HG03571 (cell line): Measurements from ENCODE around the gene SEPHS2.
"Not testable (repeated sequence)": the region's sequence is repeated elsewhere in the genome, so short reads cannot be mapped to it uniquely, and the experiment has no call there.

Experiments
- ATAC-seq: cut with Tn5 transposase; IDR thresholded peaks from one replicate; pipeline ENCODE4 v1.9.1; 2021; ENCODE audit not compliant: unreplicated experiment

The SEPHS2 gene

GRCh38 chr16:30470170-30470512, 24.5 kb upstream of the SEPHS2 start:
- no peak for ATAC-seq

GRCh38 chr16:30464078-30464477, 18.4 kb upstream of the SEPHS2 start:
- no peak for ATAC-seq

GRCh38 chr16:30461426-30461825, 15.8 kb upstream of the SEPHS2 start:
- not testable (repeated sequence) for ATAC-seq

GRCh38 chr16:30459456-30459855, 13.8 kb upstream of the SEPHS2 start:
- ATAC-seq: no peak

GRCh38 chr16:30458561-30459394, 13.1 kb upstream of the SEPHS2 start:
- peak; percentile 76 for ATAC-seq

GRCh38 chr16:30457743-30458560, 12.3 kb upstream of the SEPHS2 start:
- ATAC-seq: no peak

- no peak for ATAC-seq
Observed at GRCh38 chr16:30457256-30457655, 11.6 kb upstream of the SEPHS2 start.

- no peak for ATAC-seq
Observed at GRCh38 chr16:30456302-30456701, 10.6 kb upstream of the SEPHS2 start.

GRCh38 chr16:30452709-30453580, 7.3 kb upstream of the SEPHS2 start:
- ATAC-seq: not testable (repeated sequence)

GRCh38 chr16:30449116-30449435, 3.4 kb upstream of the SEPHS2 start:
- no peak for ATAC-seq

GRCh38 chr16:30447512-30448226, 2.0 kb upstream of the SEPHS2 start:
- ATAC-seq: no peak

GRCh38 chr16:30446203-30446595, 525 bp upstream of the SEPHS2 start:
- no peak for ATAC-seq

- ATAC-seq: no peak
Observed at GRCh38 chr16:30445149-30445407, 596 bp downstream of the SEPHS2 start.

- ATAC-seq: no peak
Observed at GRCh38 chr16:30444231-30445148, 1.2 kb downstream of the SEPHS2 start.

GRCh38 chr16:30443631-30444030, 2.0 kb downstream of the SEPHS2 start:
- no peak for ATAC-seq

GRCh38 chr16:30439720-30440348, 5.8 kb downstream of the SEPHS2 start:
- ATAC-seq: no peak

GRCh38 chr16:30438835-30439234, 6.8 kb downstream of the SEPHS2 start:
- no peak for ATAC-seq

- ATAC-seq: no peak
Observed at GRCh38 chr16:30437511-30438046, 8.1 kb downstream of the SEPHS2 start.

GRCh38 chr16:30434852-30435251, 10.8 kb downstream of the SEPHS2 start:
- ATAC-seq: no peak
